A549 (cell line): ENCODE data around the gene VDAC2.

Experiments
- CHD2 ChIP-seq: fragments of 150-350 bp; IDR thresholded peaks from 2 replicates; pipeline ENCODE4 v1.6.1; 2014; ENCODE audit warnings: low read length; ENCODE audit not compliant: partially characterized antibody
- CTCF ChIP-seq: fragments of >200 bp; sonication (Bioruptor Twin); formaldehyde crosslinking; IDR thresholded peaks from 3 replicates; pipeline ENCODE4 v1.5.1; 2016
- ELK1 ChIP-seq: fragments of 150-350 bp; IDR thresholded peaks from 2 replicates; pipeline ENCODE4 v1.6.1; 2014; ENCODE audit warnings: low read depth, mild to moderate bottlenecking, low read length
- EP300 ChIP-seq, 2 experiments: fragments of >200 bp; sonication (Bioruptor Twin); formaldehyde crosslinking; IDR thresholded peaks; 2 replicates in 1 of 2; 3 replicates in 1 of 2; pipeline ENCODE4 v1.6.1; 2016 to 2017
- JUN ChIP-seq, 2 experiments: fragments of >200 bp; sonication (Bioruptor Twin); formaldehyde crosslinking; IDR thresholded peaks; 2 replicates in 1 of 2; 3 replicates in 1 of 2; pipeline ENCODE4 v1.6.1; 2016 to 2017
- MAFK ChIP-seq: fragments of 450-650 bp; IDR thresholded peaks from 2 replicates; pipeline ENCODE4 v1.6.1; 2014; ENCODE audit not compliant: partially characterized antibody
- MAZ ChIP-seq: fragments of 150-350 bp; IDR thresholded peaks from 2 replicates; pipeline ENCODE4 v1.6.1; 2014; ENCODE audit warnings: antibody characterized with exemption, low read depth, low read length, borderline replicate concordance
- POLR2A ChIP-seq: IDR thresholded peaks from 2 replicates; pipeline ENCODE4 v1.6.1; 2012; ENCODE audit warnings: mild to moderate bottlenecking, low read length
- RAD21 ChIP-seq, 2 experiments: fragments of >200 bp in 1 of 2; sonication (Bioruptor Twin) in 1 of 2; formaldehyde crosslinking in 1 of 2; IDR thresholded peaks in 1 of 2; conservative IDR thresholded peaks in 1 of 2; 2 replicates in 1 of 2; 3 replicates in 1 of 2; pipeline ENCODE4 v1.6.1; 2012 to 2018; ENCODE audit warnings: inconsistent platforms in 1 of 2
- RCOR1 ChIP-seq: fragments of 150-350 bp; IDR thresholded peaks from 2 replicates; pipeline ENCODE4 v1.6.1; 2014; ENCODE audit warnings: antibody characterized with exemption, low read length, low read depth
- REST ChIP-seq: fragments of 200-600 bp; sonication (generic); IDR thresholded peaks from 2 replicates; pipeline ENCODE4 v1.6.1; 2016; ENCODE audit warnings: antibody characterized with exemption, mild to moderate bottlenecking, moderate library complexity
- RNF2 ChIP-seq: fragments of 200-600 bp; sonication (generic); IDR thresholded peaks from 2 replicates; pipeline ENCODE4 v1.6.1; 2016; ENCODE audit warnings: low read depth, mild to moderate bottlenecking, antibody characterized with exemption, moderate library complexity, borderline replicate concordance

GRCh38 chr10:75166623-75166972 lies 44.0 kb upstream of the VDAC2 start:
- TF ChIP-seq CTCF (no peak), ELK1 (no peak), RAD21 (conservative IDR thresholded peaks at IDR 0.05 in 1 of 2, IDR thresholded peaks at IDR 0.05 in 1 of 2) (no peak), POLR2A (no peak), RCOR1 (no peak), MAZ (no peak), MAFK (no peak), RNF2 (no peak), EP300 (IDR thresholded peaks at IDR 0.05) (no peak), CHD2 (no peak), JUN (IDR thresholded peaks at IDR 0.05) (no peak), REST (no peak)
